Osteocyte (in vitro differentiated cells): ENCODE measurements around the gene OR7C1. TPM values are rescaled to one million over a fixed set of nuclear protein-coding genes. Genes with fewer than 3 reads are reported as not detected.

ENCODE experiments used
- DNase-seq: peaks from one replicate; pipeline ENCODE4 v3.0.0; 2021; ENCODE audit warnings: mixed read lengths; ENCODE audit not compliant: unreplicated experiment; ENCODE audit errors: extremely low spot score
- H3K27ac Mint-ChIP-seq: one replicate; pipeline ENCODE4 v1.8.0; 2021; ENCODE audit warnings: mild to moderate bottlenecking, mixed read lengths; ENCODE audit not compliant: unreplicated experiment
- H3K27me3 Mint-ChIP-seq: one replicate; pipeline ENCODE4 v1.8.0; 2021; ENCODE audit warnings: mixed read lengths; ENCODE audit not compliant: unreplicated experiment
- H3K36me3 Mint-ChIP-seq: one replicate; pipeline ENCODE4 v1.8.0; 2021; ENCODE audit warnings: mixed read lengths; ENCODE audit not compliant: unreplicated experiment
- H3K4me1 Mint-ChIP-seq: one replicate; pipeline ENCODE4 v1.8.0; 2021; ENCODE audit warnings: mixed read lengths; ENCODE audit not compliant: unreplicated experiment
- H3K4me3 Mint-ChIP-seq: one replicate; pipeline ENCODE4 v1.8.0; 2021; ENCODE audit warnings: mild to moderate bottlenecking, moderate library complexity, mixed read lengths; ENCODE audit not compliant: unreplicated experiment
- H3K9me3 Mint-ChIP-seq: one replicate; pipeline ENCODE4 v1.8.0; 2021; ENCODE audit warnings: mixed read lengths; ENCODE audit not compliant: unreplicated experiment
- total RNA-seq: library from RNA; stranded (reverse); gene quantifications from 2 replicates; pipeline ENCODE4 v1.2.1, GENCODE V29; 2021
- TF ChIP-seq, protein P1 (sequence below): fragments of 200-600 bp; sonication (generic); IDR thresholded peaks from 2 replicates; pipeline ENCODE4 v1.5.0; 2021; ENCODE audit warnings: antibody characterized with exemption, mild to moderate bottlenecking, moderate library complexity

OR7C1 gene
- total RNA-seq, 1 donor from 2014 or later: not detected

DNA sequence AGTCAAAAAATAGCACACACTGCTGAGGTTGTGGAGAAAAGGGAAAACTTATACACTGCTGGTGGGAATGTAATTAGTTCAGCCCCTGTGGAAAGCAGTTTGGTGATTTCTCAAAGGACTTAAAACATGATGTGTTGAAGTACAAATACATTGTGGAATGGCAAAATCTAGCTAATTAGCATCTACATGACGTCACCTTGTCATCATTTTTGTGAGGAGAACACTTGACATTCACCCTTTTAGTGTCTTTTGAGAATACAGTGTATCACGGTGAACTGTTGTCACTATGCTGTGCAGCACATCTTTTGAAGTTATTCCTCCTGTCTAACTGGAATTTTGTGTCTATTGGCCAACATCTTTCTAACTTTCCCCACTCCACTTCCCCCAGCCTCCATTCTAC, 8.2 kb upstream of the OR7C1 start:
- TF ChIP-seq, protein P1, sequence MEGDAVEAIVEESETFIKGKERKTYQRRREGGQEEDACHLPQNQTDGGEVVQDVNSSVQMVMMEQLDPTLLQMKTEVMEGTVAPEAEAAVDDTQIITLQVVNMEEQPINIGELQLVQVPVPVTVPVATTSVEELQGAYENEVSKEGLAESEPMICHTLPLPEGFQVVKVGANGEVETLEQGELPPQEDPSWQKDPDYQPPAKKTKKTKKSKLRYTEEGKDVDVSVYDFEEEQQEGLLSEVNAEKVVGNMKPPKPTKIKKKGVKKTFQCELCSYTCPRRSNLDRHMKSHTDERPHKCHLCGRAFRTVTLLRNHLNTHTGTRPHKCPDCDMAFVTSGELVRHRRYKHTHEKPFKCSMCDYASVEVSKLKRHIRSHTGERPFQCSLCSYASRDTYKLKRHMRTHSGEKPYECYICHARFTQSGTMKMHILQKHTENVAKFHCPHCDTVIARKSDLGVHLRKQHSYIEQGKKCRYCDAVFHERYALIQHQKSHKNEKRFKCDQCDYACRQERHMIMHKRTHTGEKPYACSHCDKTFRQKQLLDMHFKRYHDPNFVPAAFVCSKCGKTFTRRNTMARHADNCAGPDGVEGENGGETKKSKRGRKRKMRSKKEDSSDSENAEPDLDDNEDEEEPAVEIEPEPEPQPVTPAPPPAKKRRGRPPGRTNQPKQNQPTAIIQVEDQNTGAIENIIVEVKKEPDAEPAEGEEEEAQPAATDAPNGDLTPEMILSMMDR: no peak
- no peaks in the 10 kb centered on the region for H3K4me1 Mint-ChIP-seq
- no peak overlapping the region for H3K27ac Mint-ChIP-seq
- H3K36me3 Mint-ChIP-seq: no peaks in the 10 kb centered on the region
- no peak for DNase-seq
- no peak overlapping the region for H3K4me3 Mint-ChIP-seq
- no peaks in the 10 kb centered on the region for H3K9me3 Mint-ChIP-seq
- peaks cover 3% of the 10 kb centered on the region for H3K27me3 Mint-ChIP-seq

DNA sequence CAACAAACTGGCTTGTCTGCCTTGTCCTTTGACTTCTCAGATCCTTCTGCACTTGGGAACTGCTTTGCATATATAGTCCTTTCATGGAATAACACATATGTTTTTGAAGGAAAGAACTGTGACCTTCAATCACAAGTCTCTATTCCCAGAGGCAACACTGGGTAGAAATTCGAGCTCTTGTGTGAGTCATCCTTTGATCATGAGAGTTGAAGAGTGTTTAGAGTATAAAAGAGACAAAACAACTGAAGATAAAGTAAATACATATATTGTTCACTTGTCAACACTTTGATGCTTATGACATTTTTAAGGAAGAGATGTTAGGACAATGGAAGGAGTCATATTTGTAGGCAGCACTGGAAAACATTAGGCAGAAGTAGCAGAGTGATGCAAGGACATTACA, 5.2 kb upstream of the OR7C1 start:
- H3K4me1 Mint-ChIP-seq: no peaks in the 10 kb centered on the region
- peaks cover 3% of the 10 kb centered on the region for H3K27me3 Mint-ChIP-seq
- no peak for DNase-seq
- no peaks in the 10 kb centered on the region for H3K9me3 Mint-ChIP-seq
- H3K36me3 Mint-ChIP-seq: no peaks in the 10 kb centered on the region
- H3K4me3 Mint-ChIP-seq: no peak overlapping the region
- H3K27ac Mint-ChIP-seq: no peak overlapping the region
- TF ChIP-seq, protein P1: no peak

DNA sequence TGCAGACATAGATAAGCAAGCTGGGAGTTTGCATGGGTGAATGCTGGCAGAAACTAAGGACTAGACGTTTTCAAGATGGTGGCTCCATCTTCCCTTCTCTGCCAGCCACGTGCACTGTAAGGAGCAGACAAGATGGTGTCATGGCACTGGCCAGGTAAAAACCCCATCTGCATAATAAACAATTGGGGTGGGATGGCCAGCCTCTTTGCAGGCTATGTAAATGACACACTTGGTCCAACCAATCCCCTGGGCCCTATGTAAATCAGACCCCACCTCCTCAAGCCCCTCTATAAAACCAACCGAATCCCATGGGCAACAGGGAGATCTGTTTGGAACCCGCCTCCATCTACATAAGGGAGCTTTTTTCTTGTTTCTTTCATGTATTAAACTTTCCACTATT, 2.4 kb upstream of the OR7C1 start:
- H3K27ac Mint-ChIP-seq: no peak overlapping the region
- no peaks in the 10 kb centered on the region for H3K9me3 Mint-ChIP-seq
- TF ChIP-seq, protein P1: no peak
- no peaks in the 10 kb centered on the region for H3K36me3 Mint-ChIP-seq
- H3K27me3 Mint-ChIP-seq: no peaks in the 10 kb centered on the region
- DNase-seq: no peak
- H3K4me3 Mint-ChIP-seq: no peak overlapping the region
- no peaks in the 10 kb centered on the region for H3K4me1 Mint-ChIP-seq

DNA sequence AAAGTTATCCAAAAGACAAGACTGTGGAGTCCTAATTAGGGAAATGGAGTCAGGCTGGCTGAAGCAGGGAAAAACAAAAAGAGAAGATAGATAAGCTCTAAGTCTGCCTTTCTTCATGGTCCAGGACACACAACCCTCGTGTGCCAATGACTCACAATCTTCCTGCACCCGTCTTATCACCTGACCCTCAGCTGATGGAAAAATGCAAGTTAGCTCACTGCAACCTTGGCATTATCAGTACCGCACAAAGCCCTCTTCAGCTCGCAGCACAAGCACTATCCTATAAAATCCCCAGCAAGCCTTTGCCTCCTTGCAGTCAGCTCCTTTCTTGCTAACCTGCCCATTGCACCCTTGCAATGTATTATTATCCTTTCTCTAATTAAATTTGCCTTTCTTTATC, 4.3 kb downstream of the OR7C1 start:
- Mint-ChIP-seq H3K4me1 (no peaks in the 10 kb centered on the region), H3K4me3 (no peak overlapping the region), H3K27ac (no peak overlapping the region), H3K27me3 (no peaks in the 10 kb centered on the region), H3K9me3 (no peaks in the 10 kb centered on the region), H3K36me3 (no peaks in the 10 kb centered on the region)
- no peak for DNase-seq
- TF ChIP-seq, protein P1: no peak

DNA sequence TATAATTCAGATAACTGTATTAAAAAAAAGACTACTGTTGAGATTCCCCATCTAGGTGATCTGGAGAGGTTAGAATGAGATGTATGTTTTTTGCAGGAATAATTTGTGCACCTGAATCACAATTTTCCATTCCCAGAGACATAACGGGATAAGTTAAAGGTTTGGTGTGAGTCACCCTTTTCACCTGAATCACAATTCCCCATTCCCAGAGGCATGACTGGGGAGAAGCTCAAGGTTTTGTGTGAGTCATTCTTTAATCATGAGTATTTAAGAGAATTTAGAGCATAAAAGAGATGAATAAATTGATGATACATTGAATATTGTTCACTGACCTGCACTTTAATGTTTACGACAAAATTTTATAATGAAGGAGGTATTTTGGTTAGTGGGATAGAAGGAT, 9.0 kb downstream of the OR7C1 start:
- TF ChIP-seq, protein P1: no peak
- Mint-ChIP-seq H3K4me1 (no peaks in the 10 kb centered on the region), H3K27me3 (no peaks in the 10 kb centered on the region), H3K9me3 (no peaks in the 10 kb centered on the region), H3K36me3 (no peaks in the 10 kb centered on the region), H3K4me3 (no peak overlapping the region), H3K27ac (no peak overlapping the region)
- no peak for DNase-seq
